HL-60 (cell line): ENCODE data around the gene SIAH1.

Experiments
- DNase-seq, 2 experiments: peaks; one replicate each; pipeline ENCODE4 v3.0.0-alpha.2; 2010 to 2020; ENCODE audit warnings: low read depth in 1 of 2, low spot score in 1 of 2
- H3K27ac ChIP-seq: fragments of 250-450 bp; sonication (Bioruptor Pico); replicated peaks from 2 replicates; pipeline ENCODE4 v1.5.1; 2020; ENCODE audit warnings: mild to moderate bottlenecking, moderate library complexity
- H3K27me3 ChIP-seq: fragments of 250-450 bp; sonication (Bioruptor Pico); 2 replicates; pipeline ENCODE4 v1.5.1; 2021; ENCODE audit warnings: mild to moderate bottlenecking, moderate library complexity; ENCODE audit not compliant: insufficient read depth, poor library complexity, severe bottlenecking
- H3K4me3 ChIP-seq: replicated peaks from 2 replicates; pipeline ENCODE4 v1.5.1; 2011; ENCODE audit warnings: mild to moderate bottlenecking, control low read depth, low read length; ENCODE audit not compliant: insufficient read depth
- CTCF ChIP-seq: IDR thresholded peaks from one replicate; pipeline ENCODE4 v1.5.1; 2011; ENCODE audit warnings: low read length, control low read depth, inconsistent platforms; ENCODE audit not compliant: insufficient read depth
- GABPA ChIP-seq: IDR thresholded peaks from 2 replicates; pipeline ENCODE4 v1.6.1; 2012; ENCODE audit warnings: low read depth
- POLR2AphosphoS5 ChIP-seq: IDR thresholded peaks from 2 replicates; pipeline ENCODE4 v1.6.1; 2012; ENCODE audit warnings: low read depth
- SPI1 ChIP-seq: IDR thresholded peaks from 2 replicates; pipeline ENCODE4 v1.6.1; 2012; ENCODE audit warnings: low read depth, mild to moderate bottlenecking, borderline replicate concordance
- TF ChIP-seq, protein P1 (sequence below): IDR thresholded peaks from 2 replicates; pipeline ENCODE4 v1.6.1; 2012; ENCODE audit warnings: low read depth; ENCODE audit not compliant: insufficient replicate concordance

The SIAH1 gene

GRCh38 chr16:48394355-48394703 lies 9.1 kb upstream of the SIAH1 start:
- Histone ChIP-seq H3K4me3 (no peak overlapping the region), H3K27ac (no peak overlapping the region), H3K27me3 (no peaks in the 10 kb centered on the region)
- TF ChIP-seq GABPA, result no peak
- TF ChIP-seq SPI1, result no peak
- TF ChIP-seq, protein P1, sequence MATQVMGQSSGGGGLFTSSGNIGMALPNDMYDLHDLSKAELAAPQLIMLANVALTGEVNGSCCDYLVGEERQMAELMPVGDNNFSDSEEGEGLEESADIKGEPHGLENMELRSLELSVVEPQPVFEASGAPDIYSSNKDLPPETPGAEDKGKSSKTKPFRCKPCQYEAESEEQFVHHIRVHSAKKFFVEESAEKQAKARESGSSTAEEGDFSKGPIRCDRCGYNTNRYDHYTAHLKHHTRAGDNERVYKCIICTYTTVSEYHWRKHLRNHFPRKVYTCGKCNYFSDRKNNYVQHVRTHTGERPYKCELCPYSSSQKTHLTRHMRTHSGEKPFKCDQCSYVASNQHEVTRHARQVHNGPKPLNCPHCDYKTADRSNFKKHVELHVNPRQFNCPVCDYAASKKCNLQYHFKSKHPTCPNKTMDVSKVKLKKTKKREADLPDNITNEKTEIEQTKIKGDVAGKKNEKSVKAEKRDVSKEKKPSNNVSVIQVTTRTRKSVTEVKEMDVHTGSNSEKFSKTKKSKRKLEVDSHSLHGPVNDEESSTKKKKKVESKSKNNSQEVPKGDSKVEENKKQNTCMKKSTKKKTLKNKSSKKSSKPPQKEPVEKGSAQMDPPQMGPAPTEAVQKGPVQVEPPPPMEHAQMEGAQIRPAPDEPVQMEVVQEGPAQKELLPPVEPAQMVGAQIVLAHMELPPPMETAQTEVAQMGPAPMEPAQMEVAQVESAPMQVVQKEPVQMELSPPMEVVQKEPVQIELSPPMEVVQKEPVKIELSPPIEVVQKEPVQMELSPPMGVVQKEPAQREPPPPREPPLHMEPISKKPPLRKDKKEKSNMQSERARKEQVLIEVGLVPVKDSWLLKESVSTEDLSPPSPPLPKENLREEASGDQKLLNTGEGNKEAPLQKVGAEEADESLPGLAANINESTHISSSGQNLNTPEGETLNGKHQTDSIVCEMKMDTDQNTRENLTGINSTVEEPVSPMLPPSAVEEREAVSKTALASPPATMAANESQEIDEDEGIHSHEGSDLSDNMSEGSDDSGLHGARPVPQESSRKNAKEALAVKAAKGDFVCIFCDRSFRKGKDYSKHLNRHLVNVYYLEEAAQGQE, result no peak
- no peak for TF ChIP-seq POLR2AphosphoS5
- no peak for TF ChIP-seq CTCF
- no peak for DNase-seq

- no peak for TF ChIP-seq GABPA
- no peak for TF ChIP-seq SPI1
- TF ChIP-seq, protein P1, result no peak
- no peak for TF ChIP-seq POLR2AphosphoS5
- TF ChIP-seq CTCF, result no peak
- Histone ChIP-seq H3K27me3 (no peaks in the 10 kb centered on the region), H3K27ac (no peak overlapping the region), H3K4me3 (no peak overlapping the region)
- DNase-seq, result no peak
Observed at GRCh38 chr16:48393485-48394354, 8.5 kb upstream of the SIAH1 start.

GRCh38 chr16:48392407-48392806 lies 7.2 kb upstream of the SIAH1 start:
- H3K27me3 ChIP-seq, result no peaks in the 10 kb centered on the region
- no peak for DNase-seq

More at GRCh38 chr16:48392407-48392806, 7.2 kb upstream of the SIAH1 start:
- Histone ChIP-seq H3K27ac (no peak overlapping the region), H3K4me3 (no peak overlapping the region)
- no peak for TF ChIP-seq GABPA
- TF ChIP-seq SPI1, result no peak
- TF ChIP-seq POLR2AphosphoS5, result no peak
- TF ChIP-seq, protein P1, result no peak
- no peak for TF ChIP-seq CTCF
